ENCODE results near the gene MMP17. TPM values are rescaled to one million over a fixed set of nuclear protein-coding genes. Genes with fewer than 3 reads are reported as not detected.

The MMP17 gene
- total and polyA plus RNA-seq, 9 donors, result 3.3 to 11.0 (median 5.7) TPM

DNA sequence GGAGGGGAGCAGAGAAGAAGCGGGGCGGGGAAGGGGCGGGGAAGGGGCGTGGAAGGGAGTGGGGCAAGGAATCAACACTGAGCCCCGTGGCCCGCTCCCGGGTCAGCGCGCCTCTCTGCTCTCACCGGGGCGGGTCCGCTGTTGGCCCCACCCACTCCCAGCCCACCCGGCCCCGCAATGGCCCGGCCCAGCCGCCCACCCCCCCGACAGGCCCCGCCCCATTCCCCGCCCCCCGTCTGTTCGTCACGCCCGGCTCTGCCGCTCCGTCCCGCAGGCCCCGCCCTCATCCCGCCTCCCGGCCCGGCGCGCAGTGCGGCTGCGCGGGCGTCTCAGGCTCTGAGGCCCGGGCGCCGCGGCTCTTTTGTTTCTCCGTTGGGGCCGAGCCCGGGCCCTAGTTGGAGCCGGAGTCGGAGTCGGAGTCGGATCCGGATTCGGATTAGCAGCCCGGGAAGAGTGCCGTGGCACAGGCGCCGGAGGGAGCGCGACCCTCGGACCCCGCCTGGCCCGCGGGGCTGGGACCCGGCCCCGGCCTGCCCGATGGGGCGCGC lies 66.2 kb downstream of the MMP17 start, which contains the start of gene ULK1:
Gene ULK1 (plus strand): TSS at position 310 of the 548 bp plus-strand sequence. CDS start 380 bp downstream, outside the sequence.
- peaks cover 13% of the 10 kb centered on the region for H3K36me3 ChIP-seq (ENCODE audit: control insufficient read depth, insufficient read depth, low read length)
- WGBS (ENCODE audit: insufficient coverage), result under 1% methylated on average over 41 of the region's 64 CpGs
- H3K4me1 ChIP-seq (ENCODE audit: control insufficient read depth, insufficient read depth, low read length), result peaks cover 24% of the 10 kb centered on the region
- peak within 1 kb of the TSS; percentile 99 for H3K27ac ChIP-seq (ENCODE audit: low read length)
- no peaks in the 10 kb centered on the region for H3K9me3 ChIP-seq (replicated peaks; ENCODE audit: control insufficient read depth, low read depth, low read length)
- DNase-seq, result peak; percentile 96
- H3K4me3 ChIP-seq (ENCODE audit: low read length), result peak within 1 kb of the TSS; percentile 64
- H3K27me3 ChIP-seq (ENCODE audit: control insufficient read depth, insufficient read depth, low read length), result no peaks in the 10 kb centered on the region

GRCh38 chr12:131894981-131895639 lies 66.9 kb downstream of the MMP17 start:
- H3K4me3 ChIP-seq (ENCODE audit: low read length), result peak overlapping the region; percentile 64
- no peaks in the 10 kb centered on the region for H3K27me3 ChIP-seq (ENCODE audit: control insufficient read depth, insufficient read depth, low read length)
- 1% methylated on average over 49 of the region's 54 CpGs for WGBS (ENCODE audit: insufficient coverage)
- peaks cover 13% of the 10 kb centered on the region for H3K36me3 ChIP-seq (ENCODE audit: control insufficient read depth, insufficient read depth, low read length)
- H3K27ac ChIP-seq (ENCODE audit: low read length), result peak overlapping the region; percentile 99
- no peaks in the 10 kb centered on the region for H3K9me3 ChIP-seq (replicated peaks; ENCODE audit: control insufficient read depth, low read depth, low read length)
- peaks cover 24% of the 10 kb centered on the region for H3K4me1 ChIP-seq (ENCODE audit: control insufficient read depth, insufficient read depth, low read length)
- DNase-seq, result no peak

DNA sequence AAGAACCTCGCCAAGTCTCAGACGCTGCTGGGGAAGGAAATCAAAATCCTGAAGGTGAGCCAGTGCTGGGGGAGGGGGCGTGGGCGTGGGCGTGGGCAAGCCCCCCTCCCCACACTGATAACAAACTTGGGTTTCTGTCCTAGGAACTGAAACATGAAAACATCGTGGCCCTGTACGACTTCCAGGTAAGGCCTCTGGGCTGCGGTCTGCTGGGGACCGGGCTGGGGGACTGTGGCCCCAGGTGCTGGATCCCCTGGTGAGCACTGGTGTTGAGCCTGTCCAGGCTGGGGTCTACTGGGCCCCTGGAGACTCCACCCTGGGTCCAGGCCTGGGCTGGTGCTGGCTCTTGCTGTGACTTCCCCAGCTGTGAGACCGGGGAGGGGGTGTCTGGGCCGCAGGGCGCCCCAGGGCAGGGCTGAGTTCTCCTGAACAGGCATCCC lies 67.5 kb downstream of the MMP17 start:
- no peaks in the 10 kb centered on the region for H3K27me3 ChIP-seq (ENCODE audit: control insufficient read depth, insufficient read depth, low read length)
- peaks cover 16% of the 10 kb centered on the region for H3K36me3 ChIP-seq (ENCODE audit: control insufficient read depth, insufficient read depth, low read length)
- no peaks in the 10 kb centered on the region for H3K9me3 ChIP-seq (replicated peaks; ENCODE audit: control insufficient read depth, low read depth, low read length)
- no peak for DNase-seq
- 3% methylated on average over 11 of the region's 12 CpGs for WGBS (ENCODE audit: insufficient coverage)
- H3K27ac ChIP-seq (ENCODE audit: low read length), result peak overlapping the region; percentile 99
- peak overlapping the region; percentile 64 for H3K4me3 ChIP-seq (ENCODE audit: low read length)
- H3K4me1 ChIP-seq (ENCODE audit: control insufficient read depth, insufficient read depth, low read length), result peaks cover 24% of the 10 kb centered on the region

DNA sequence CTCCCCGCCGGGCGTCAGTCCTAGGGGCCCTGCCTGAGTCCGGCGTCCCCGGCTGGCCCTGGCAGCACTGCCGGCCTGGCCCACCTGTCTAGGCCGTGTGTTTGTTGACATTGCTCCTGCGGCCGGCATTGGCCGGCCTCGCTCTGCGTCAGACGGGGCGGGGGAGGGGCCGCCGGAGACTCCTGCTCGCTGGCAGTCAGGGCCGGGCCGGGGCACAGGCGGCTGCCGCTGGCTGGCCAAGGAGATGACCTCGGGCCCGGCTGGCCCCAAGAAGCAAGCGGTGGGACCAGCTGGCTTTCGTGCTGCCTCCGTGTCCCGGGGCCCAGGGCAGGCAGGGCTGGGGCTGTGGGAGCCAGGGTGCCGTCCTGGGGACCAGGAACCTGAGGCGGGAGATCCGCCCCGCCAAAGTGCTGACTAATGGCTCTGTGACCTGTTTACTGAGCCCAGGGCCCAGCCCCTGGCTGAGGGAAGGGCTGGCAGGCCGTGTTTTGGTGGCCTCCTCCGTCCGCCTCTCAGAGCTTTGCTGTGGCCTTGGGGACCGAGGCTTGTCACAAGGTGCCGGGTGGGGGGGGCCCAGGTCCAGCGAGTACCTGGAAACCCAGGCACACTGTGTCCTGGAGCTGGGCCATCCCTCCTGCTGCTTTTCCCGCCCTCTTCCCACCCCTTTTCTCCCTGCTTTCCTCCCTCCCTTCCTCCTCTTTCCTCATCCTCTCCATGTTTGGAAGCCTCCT lies 68.1 kb downstream of the MMP17 start:
- peak; percentile 92 for DNase-seq
- 2% methylated on average over 39 of the region's 39 CpGs for WGBS (ENCODE audit: insufficient coverage)
- Histone ChIP-seq H3K4me1 (ENCODE audit: control insufficient read depth, insufficient read depth, low read length) (peaks cover 24% of the 10 kb centered on the region), H3K27me3 (ENCODE audit: control insufficient read depth, insufficient read depth, low read length) (no peaks in the 10 kb centered on the region), H3K36me3 (ENCODE audit: control insufficient read depth, insufficient read depth, low read length) (peaks cover 16% of the 10 kb centered on the region), H3K4me3 (ENCODE audit: low read length) (peak overlapping the region; percentile 64), H3K27ac (ENCODE audit: low read length) (peak overlapping the region; percentile 99), H3K9me3 (replicated peaks; ENCODE audit: control insufficient read depth, low read depth, low read length) (no peaks in the 10 kb centered on the region)

DNA sequence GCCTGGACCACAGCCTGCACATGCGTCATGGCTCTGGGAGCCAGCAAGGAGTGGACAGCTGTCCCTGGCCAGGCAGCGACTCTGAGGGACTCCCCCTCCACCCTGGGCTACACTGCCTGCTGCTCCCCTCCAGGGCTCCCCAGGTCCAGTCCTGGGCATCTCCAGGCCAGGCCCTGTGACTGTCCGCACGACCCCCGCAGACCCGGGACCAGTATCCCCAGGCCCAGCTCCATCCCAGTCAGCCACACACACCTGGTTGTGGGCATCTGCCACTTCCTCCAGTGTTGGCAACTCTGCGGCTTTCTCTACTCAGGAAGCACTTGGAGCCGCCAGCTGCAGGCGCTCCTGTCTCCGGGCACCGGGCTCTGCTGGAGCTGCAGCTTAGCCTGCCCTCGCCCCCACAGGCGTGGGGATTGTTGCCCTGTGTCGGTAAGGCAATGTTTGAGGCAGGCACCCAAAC lies 68.6 kb downstream of the MMP17 start:
- whole genome bisulfite sequencing (ENCODE audit: insufficient coverage), result 57% methylated on average over 14 of the region's 14 CpGs
- Histone ChIP-seq H3K27me3 (ENCODE audit: control insufficient read depth, insufficient read depth, low read length) (no peaks in the 10 kb centered on the region), H3K36me3 (ENCODE audit: control insufficient read depth, insufficient read depth, low read length) (peaks cover 18% of the 10 kb centered on the region), H3K4me1 (ENCODE audit: control insufficient read depth, insufficient read depth, low read length) (peaks cover 28% of the 10 kb centered on the region), H3K27ac (ENCODE audit: low read length) (peak overlapping the region; percentile 99), H3K4me3 (ENCODE audit: low read length) (peak overlapping the region; percentile 64), H3K9me3 (replicated peaks; ENCODE audit: control insufficient read depth, low read depth, low read length) (no peaks in the 10 kb centered on the region)
- peak; percentile 97 for DNase-seq

DNA sequence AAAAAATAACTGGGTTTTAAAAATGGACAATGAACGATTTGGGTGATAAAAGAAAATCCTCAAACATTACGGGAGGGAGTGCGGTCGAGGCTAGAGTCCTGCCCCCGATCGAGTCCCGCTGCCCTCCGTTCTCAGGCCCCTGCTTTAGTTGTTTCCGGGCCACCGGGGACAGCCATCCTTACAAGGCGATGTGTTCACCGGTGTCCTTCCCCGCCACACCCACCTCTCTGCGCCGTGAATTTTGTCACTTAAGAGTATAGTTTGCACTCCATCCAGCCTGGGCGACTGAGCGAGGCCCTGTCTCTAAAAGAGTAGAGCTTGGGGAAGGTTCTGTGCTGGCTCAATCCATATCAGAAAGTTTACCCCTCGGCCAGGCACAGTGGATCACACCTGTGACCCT lies 69.1 kb downstream of the MMP17 start:
- H3K36me3 ChIP-seq (ENCODE audit: control insufficient read depth, insufficient read depth, low read length), result peaks cover 23% of the 10 kb centered on the region
- H3K4me3 ChIP-seq (ENCODE audit: low read length), result no peak overlapping the region
- peaks cover 32% of the 10 kb centered on the region for H3K4me1 ChIP-seq (ENCODE audit: control insufficient read depth, insufficient read depth, low read length)
- DNase-seq, result no peak
- H3K9me3 ChIP-seq (replicated peaks; ENCODE audit: control insufficient read depth, low read depth, low read length), result no peaks in the 10 kb centered on the region
- H3K27ac ChIP-seq (ENCODE audit: low read length), result peak overlapping the region; percentile 99
- H3K27me3 ChIP-seq (ENCODE audit: control insufficient read depth, insufficient read depth, low read length), result no peaks in the 10 kb centered on the region
- 85% methylated on average over 9 of the region's 18 CpGs for WGBS (ENCODE audit: insufficient coverage)

DNA sequence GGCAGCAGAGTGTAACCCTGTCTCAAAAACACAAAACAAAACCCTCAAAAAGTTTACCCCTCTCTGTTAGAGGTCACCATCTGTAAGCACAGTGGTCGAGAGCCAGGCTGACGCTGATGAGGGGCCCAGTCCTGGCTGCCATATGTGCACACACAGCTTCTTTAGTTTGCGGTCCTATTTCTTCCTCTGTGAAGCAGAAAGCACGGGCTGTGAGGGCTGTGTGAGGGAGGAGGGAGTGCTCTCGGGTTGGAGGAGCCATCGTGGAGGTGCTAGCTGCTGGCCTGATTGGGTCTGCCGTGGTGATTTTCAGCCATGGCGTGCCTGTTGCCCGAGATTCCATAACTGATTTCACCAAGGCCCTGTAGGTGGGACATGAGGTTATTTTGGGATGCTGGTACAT lies 69.7 kb downstream of the MMP17 start:
- no peaks in the 10 kb centered on the region for H3K27me3 ChIP-seq (ENCODE audit: control insufficient read depth, insufficient read depth, low read length)
- no peaks in the 10 kb centered on the region for H3K9me3 ChIP-seq (replicated peaks; ENCODE audit: control insufficient read depth, low read depth, low read length)
- H3K27ac ChIP-seq (ENCODE audit: low read length), result no peak overlapping the region
- WGBS (ENCODE audit: insufficient coverage), result 65% methylated on average over 8 of the region's 9 CpGs
- DNase-seq, result no peak
- peaks cover 24% of the 10 kb centered on the region for H3K36me3 ChIP-seq (ENCODE audit: control insufficient read depth, insufficient read depth, low read length)
- H3K4me1 ChIP-seq (ENCODE audit: control insufficient read depth, insufficient read depth, low read length), result peaks cover 38% of the 10 kb centered on the region
- no peak overlapping the region for H3K4me3 ChIP-seq (ENCODE audit: low read length)

GRCh38 chr12:131900397-131900796 lies 72.2 kb downstream of the MMP17 start:
- Histone ChIP-seq H3K4me1 (ENCODE audit: control insufficient read depth, insufficient read depth, low read length) (peaks cover 40% of the 10 kb centered on the region), H3K9me3 (replicated peaks; ENCODE audit: control insufficient read depth, low read depth, low read length) (no peaks in the 10 kb centered on the region), H3K36me3 (ENCODE audit: control insufficient read depth, insufficient read depth, low read length) (peaks cover 35% of the 10 kb centered on the region), H3K27ac (ENCODE audit: low read length) (no peak overlapping the region), H3K4me3 (ENCODE audit: low read length) (no peak overlapping the region), H3K27me3 (ENCODE audit: control insufficient read depth, insufficient read depth, low read length) (no peaks in the 10 kb centered on the region)
- WGBS (ENCODE audit: insufficient coverage), result 87% methylated on average over 5 of the region's 6 CpGs
- DNase-seq, result no peak

Measured in muscle of leg (tissue), 11 donors.